ENCODE data around the gene RBBP4.
"Not testable (repeated sequence)": the region's sequence is repeated elsewhere in the genome, so short reads cannot be mapped to it uniquely, and the experiment has no call there.

RBBP4 gene

GRCh38 chr1:32650752-32651460 lies at the start of gene RBBP4:
Gene RBBP4 (plus strand): TSS chr1:32651208. CDS start chr1:32651307, 99 bp downstream.
- DNase-seq: peak; percentile 94

GRCh38 chr1:32605711-32606424 lies 45.1 kb upstream of the RBBP4 start:
- no peak for DNase-seq

GRCh38 chr1:32606565-32607371 lies 44.2 kb upstream of the RBBP4 start:
- DNase-seq: no peak

GRCh38 chr1:32609180-32609579 lies 41.8 kb upstream of the RBBP4 start:
- DNase-seq: no peak

GRCh38 chr1:32611859-32612188 lies 39.2 kb upstream of the RBBP4 start:
- DNase-seq: no peak

- peak; percentile 65 for DNase-seq
These were observed 38.7 kb upstream of the RBBP4 start for GRCh38 chr1:32612189-32612881.

GRCh38 chr1:32613472-32613871 lies 37.5 kb upstream of the RBBP4 start:
- no peak for DNase-seq

GRCh38 chr1:32618673-32619221 lies 32.3 kb upstream of the RBBP4 start:
- DNase-seq: no peak

GRCh38 chr1:32619701-32620485 lies 31.1 kb upstream of the RBBP4 start:
- no peak for DNase-seq

GRCh38 chr1:32622205-32622604 lies 28.8 kb upstream of the RBBP4 start:
- DNase-seq: no peak

GRCh38 chr1:32622806-32623681 lies 28.0 kb upstream of the RBBP4 start:
- DNase-seq: no peak

GRCh38 chr1:32623775-32624174 lies 27.2 kb upstream of the RBBP4 start:
- no peak for DNase-seq

GRCh38 chr1:32626176-32626575 lies 24.8 kb upstream of the RBBP4 start:
- no peak for DNase-seq

- DNase-seq: no peak
These were observed 23.3 kb upstream of the RBBP4 start for GRCh38 chr1:32627596-32628162.

- DNase-seq: not testable (repeated sequence)
These were observed 20.8 kb upstream of the RBBP4 start for GRCh38 chr1:32630173-32630572.

- DNase-seq: no peak
These were observed 18.2 kb upstream of the RBBP4 start for GRCh38 chr1:32632829-32633228.

- no peak for DNase-seq
These were observed 15.3 kb upstream of the RBBP4 start for GRCh38 chr1:32635508-32636277.

GRCh38 chr1:32636914-32637645 lies 13.9 kb upstream of the RBBP4 start:
- no peak for DNase-seq

GRCh38 chr1:32639489-32640075 lies 11.4 kb upstream of the RBBP4 start:
- DNase-seq: no peak
